T-helper 17 cell (primary cell): ENCODE measurements around the gene GALNT2. TPM values are rescaled to one million over a fixed set of nuclear protein-coding genes. Genes with fewer than 3 reads are reported as not detected.
A peak's percentile ranks its signal among the peaks of the same experiment; 100 is the strongest.

ENCODE experiments used
- ATAC-seq: fragments of 150-1000 bp; cut with Tn5 transposase; 2 replicates; pipeline ENCODE4 v1.10.0; 2021; ENCODE audit warnings: mild to moderate bottlenecking, moderate library complexity
- DNase-seq, 3 donors: peaks; one replicate each; pipeline versions ENCODE4 v3.0.0 to v3.0.0-alpha.2; 2020 to 2021
- H3K9me3 ChIP-seq: one replicate; pipeline ENCODE4 v1.7.0; 2013; ENCODE audit warnings: low read length, mild to moderate bottlenecking; ENCODE audit not compliant: control insufficient read depth, poor library complexity, severe bottlenecking
- H3K27ac Mint-ChIP-seq: one replicate; pipeline ENCODE4 v1.8.0; 2022; ENCODE audit warnings: mild to moderate bottlenecking, moderate library complexity, mixed read lengths
- H3K27me3 Mint-ChIP-seq: one replicate; pipeline ENCODE4 v1.8.0; 2022; ENCODE audit warnings: mixed read lengths
- H3K36me3 Mint-ChIP-seq: one replicate; pipeline ENCODE4 v1.8.0; 2022; ENCODE audit warnings: low read depth, mixed read lengths
- H3K4me1 Mint-ChIP-seq: one replicate; pipeline ENCODE4 v1.8.0; 2022; ENCODE audit warnings: mild to moderate bottlenecking, mixed read lengths
- H3K4me3 Mint-ChIP-seq: one replicate; pipeline ENCODE4 v1.8.0; 2022; ENCODE audit warnings: mild to moderate bottlenecking, moderate library complexity, mixed read lengths
- total RNA-seq, 4 donors: library from RNA in 2 of 4; stranded (reverse) in 2 of 4; gene quantifications; one replicate each; pipeline ENCODE4 v1.2.3 and lab custom pipeline; 2022 to 2026

GALNT2 gene
- total RNA-seq, 2 donors from 2014 or later: 16.6 to 19.8 TPM

- Mint-ChIP-seq H3K27me3 (no peaks in the 10 kb centered on the region), H3K27ac (no peak overlapping the region), H3K36me3 (peaks cover 10% of the 10 kb centered on the region), H3K4me1 (peaks cover 30% of the 10 kb centered on the region), H3K4me3 (no peak overlapping the region)
- no peak for ATAC-seq
- DNase-seq: no peak
- no peaks in the 10 kb centered on the region for H3K9me3 ChIP-seq
Measured at GRCh38 chr1:230205719-230206198, 138.7 kb downstream of the GALNT2 start.

- Mint-ChIP-seq H3K36me3 (peaks cover 10% of the 10 kb centered on the region), H3K4me3 (no peak overlapping the region), H3K27ac (no peak overlapping the region), H3K27me3 (no peaks in the 10 kb centered on the region), H3K4me1 (peaks cover 32% of the 10 kb centered on the region)
- no peaks in the 10 kb centered on the region for H3K9me3 ChIP-seq
- DNase-seq (no peak), ATAC-seq (no peak)
Measured at GRCh38 chr1:230206207-230206606, 139.2 kb downstream of the GALNT2 start.

GRCh38 chr1:230206976-230207375 is 139.9 kb downstream of the GALNT2 start:
- ATAC-seq (no peak), DNase-seq (no peak)
- no peaks in the 10 kb centered on the region for H3K27me3 Mint-ChIP-seq
- H3K27ac Mint-ChIP-seq: peak overlapping the region; percentile 34
- H3K4me3 Mint-ChIP-seq: no peak overlapping the region
- H3K4me1 Mint-ChIP-seq: peaks cover 33% of the 10 kb centered on the region
- H3K9me3 ChIP-seq: no peaks in the 10 kb centered on the region
- peaks cover 10% of the 10 kb centered on the region for H3K36me3 Mint-ChIP-seq

GRCh38 chr1:230207598-230207997 is 140.6 kb downstream of the GALNT2 start:
- Mint-ChIP-seq H3K27ac (no peak overlapping the region), H3K36me3 (peaks cover 10% of the 10 kb centered on the region), H3K27me3 (no peaks in the 10 kb centered on the region), H3K4me3 (no peak overlapping the region), H3K4me1 (peaks cover 34% of the 10 kb centered on the region)
- ATAC-seq (no peak), DNase-seq (no peak)
- H3K9me3 ChIP-seq: no peaks in the 10 kb centered on the region

GRCh38 chr1:230208619-230209261 is 141.7 kb downstream of the GALNT2 start:
- H3K9me3 ChIP-seq: no peaks in the 10 kb centered on the region
- DNase-seq (no peak), ATAC-seq (peak; percentile 36)
- H3K4me3 Mint-ChIP-seq: no peak overlapping the region
- H3K4me1 Mint-ChIP-seq: peaks cover 42% of the 10 kb centered on the region
- H3K36me3 Mint-ChIP-seq: peaks cover 4% of the 10 kb centered on the region
- peak overlapping the region; percentile 73 for H3K27ac Mint-ChIP-seq
- H3K27me3 Mint-ChIP-seq: no peaks in the 10 kb centered on the region

GRCh38 chr1:230210326-230210980 is 143.4 kb downstream of the GALNT2 start:
- Mint-ChIP-seq H3K27me3 (no peaks in the 10 kb centered on the region), H3K36me3 (no peaks in the 10 kb centered on the region), H3K4me3 (no peak overlapping the region), H3K27ac (no peak overlapping the region), H3K4me1 (peaks cover 48% of the 10 kb centered on the region)
- DNase-seq (no peak), ATAC-seq (no peak)
- H3K9me3 ChIP-seq: no peaks in the 10 kb centered on the region

- H3K27me3 Mint-ChIP-seq: no peaks in the 10 kb centered on the region
- DNase-seq (no peak), ATAC-seq (no peak)
- H3K9me3 ChIP-seq: no peaks in the 10 kb centered on the region
- H3K36me3 Mint-ChIP-seq: no peaks in the 10 kb centered on the region
- no peak overlapping the region for H3K4me3 Mint-ChIP-seq
- H3K27ac Mint-ChIP-seq: peak overlapping the region; percentile 83
- peaks cover 48% of the 10 kb centered on the region for H3K4me1 Mint-ChIP-seq
Measured at GRCh38 chr1:230210981-230211336, 143.9 kb downstream of the GALNT2 start.

- ATAC-seq (no peak), DNase-seq (no peak)
- H3K9me3 ChIP-seq: no peaks in the 10 kb centered on the region
- Mint-ChIP-seq H3K4me3 (peak overlapping the region; percentile 73), H3K4me1 (peaks cover 48% of the 10 kb centered on the region), H3K36me3 (no peaks in the 10 kb centered on the region), H3K27ac (peak overlapping the region; percentile 83), H3K27me3 (no peaks in the 10 kb centered on the region)
Measured at GRCh38 chr1:230211436-230212145, 144.6 kb downstream of the GALNT2 start.

- Mint-ChIP-seq H3K27ac (peak overlapping the region; percentile 83), H3K27me3 (no peaks in the 10 kb centered on the region), H3K36me3 (no peaks in the 10 kb centered on the region), H3K4me1 (peaks cover 44% of the 10 kb centered on the region), H3K4me3 (peak overlapping the region; percentile 73)
- ATAC-seq (peak; percentile 61), DNase-seq (no peak)
- no peaks in the 10 kb centered on the region for H3K9me3 ChIP-seq
Measured at GRCh38 chr1:230212405-230212936, 145.4 kb downstream of the GALNT2 start.

- ATAC-seq: no peak
- H3K27ac Mint-ChIP-seq: no peak overlapping the region
- H3K27me3 Mint-ChIP-seq: no peaks in the 10 kb centered on the region
- no peak for DNase-seq
- peaks cover 2% of the 10 kb centered on the region for H3K36me3 Mint-ChIP-seq
- H3K4me1 Mint-ChIP-seq: peaks cover 31% of the 10 kb centered on the region
- peak overlapping the region; percentile 36 for H3K4me3 Mint-ChIP-seq
- no peaks in the 10 kb centered on the region for H3K9me3 ChIP-seq
Measured at GRCh38 chr1:230215031-230215430, 148.0 kb downstream of the GALNT2 start.

- H3K36me3 Mint-ChIP-seq: peaks cover 2% of the 10 kb centered on the region
- H3K9me3 ChIP-seq: no peaks in the 10 kb centered on the region
- ATAC-seq (no peak), DNase-seq (no peak)
- no peak overlapping the region for H3K27ac Mint-ChIP-seq
- H3K27me3 Mint-ChIP-seq: no peaks in the 10 kb centered on the region
- peaks cover 31% of the 10 kb centered on the region for H3K4me1 Mint-ChIP-seq
- H3K4me3 Mint-ChIP-seq: no peak overlapping the region
Measured at GRCh38 chr1:230215529-230215928, 148.5 kb downstream of the GALNT2 start.

GRCh38 chr1:230216896-230217295 is 149.9 kb downstream of the GALNT2 start:
- ATAC-seq: no peak

GRCh38 chr1:230218667-230219066 is 151.6 kb downstream of the GALNT2 start:
- no peaks in the 10 kb centered on the region for H3K9me3 ChIP-seq
- ATAC-seq: no peak
- H3K27ac Mint-ChIP-seq: no peak overlapping the region
- no peak overlapping the region for H3K4me3 Mint-ChIP-seq
- no peak for DNase-seq
- H3K4me1 Mint-ChIP-seq: peaks cover 10% of the 10 kb centered on the region
- no peaks in the 10 kb centered on the region for H3K27me3 Mint-ChIP-seq
- H3K36me3 Mint-ChIP-seq: peaks cover 2% of the 10 kb centered on the region

More at GRCh38 chr1:230216896-230217295, 149.9 kb downstream of the GALNT2 start:
- no peaks in the 10 kb centered on the region for H3K9me3 ChIP-seq
- Mint-ChIP-seq H3K27ac (peak overlapping the region; percentile 6), H3K4me3 (no peak overlapping the region), H3K36me3 (peaks cover 2% of the 10 kb centered on the region), H3K4me1 (peaks cover 23% of the 10 kb centered on the region), H3K27me3 (no peaks in the 10 kb centered on the region)
- DNase-seq: no peak
